ENCODE data around the gene ZCCHC14. TPM values are rescaled to one million over a fixed set of nuclear protein-coding genes. Genes with fewer than 3 reads are reported as not detected.

ZCCHC14 gene
- total RNA-seq, 2 donors from 2014 or later = 10.6 to 18.0 TPM

DNA sequence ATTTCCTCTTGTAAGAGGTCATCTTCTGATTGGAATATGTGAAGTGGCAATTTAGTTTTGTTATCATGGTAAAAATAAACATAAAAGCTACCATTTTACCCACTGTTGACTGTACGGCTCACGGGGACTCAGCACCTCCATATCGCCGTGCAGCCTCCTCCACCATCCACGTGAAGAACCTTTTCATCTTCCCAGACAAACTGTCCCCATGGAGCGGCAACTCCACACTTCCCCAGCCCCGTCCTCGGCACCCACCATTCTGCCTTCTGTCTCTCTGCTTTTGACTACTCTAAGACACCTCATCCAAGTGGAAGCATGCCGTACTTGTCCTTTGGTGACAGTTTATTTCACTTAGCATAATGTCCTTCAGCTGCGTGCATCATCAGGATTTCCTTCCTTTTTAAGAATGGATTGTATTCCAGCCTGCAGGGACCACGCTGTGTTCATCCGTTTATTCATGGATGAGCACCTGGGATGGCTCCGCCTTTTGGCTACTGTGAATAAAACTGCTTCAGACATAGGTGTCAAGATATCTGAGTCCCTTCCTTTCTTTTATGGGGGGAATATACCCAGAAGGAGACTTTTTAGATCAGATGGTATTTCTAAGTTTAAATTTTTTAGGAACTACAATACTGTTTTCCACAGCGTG is 123.6 kb downstream of the ZCCHC14 start:
- Histone ChIP-seq H3K36me3 (no peaks in the 10 kb centered on the region), H3K4me3 (no peak overlapping the region), H3K27ac (peak overlapping the region; percentile 64 to 66), H3K4me1 (peaks cover 0 to 83% of the 10 kb centered on the region in 2 donors), H3K9me3 (no peaks in the 10 kb centered on the region), H3K27me3 (no peaks in the 10 kb centered on the region)
- no peak for DNase-seq (ENCODE audit: low spot score)
- TF ChIP-seq, protein P1, sequence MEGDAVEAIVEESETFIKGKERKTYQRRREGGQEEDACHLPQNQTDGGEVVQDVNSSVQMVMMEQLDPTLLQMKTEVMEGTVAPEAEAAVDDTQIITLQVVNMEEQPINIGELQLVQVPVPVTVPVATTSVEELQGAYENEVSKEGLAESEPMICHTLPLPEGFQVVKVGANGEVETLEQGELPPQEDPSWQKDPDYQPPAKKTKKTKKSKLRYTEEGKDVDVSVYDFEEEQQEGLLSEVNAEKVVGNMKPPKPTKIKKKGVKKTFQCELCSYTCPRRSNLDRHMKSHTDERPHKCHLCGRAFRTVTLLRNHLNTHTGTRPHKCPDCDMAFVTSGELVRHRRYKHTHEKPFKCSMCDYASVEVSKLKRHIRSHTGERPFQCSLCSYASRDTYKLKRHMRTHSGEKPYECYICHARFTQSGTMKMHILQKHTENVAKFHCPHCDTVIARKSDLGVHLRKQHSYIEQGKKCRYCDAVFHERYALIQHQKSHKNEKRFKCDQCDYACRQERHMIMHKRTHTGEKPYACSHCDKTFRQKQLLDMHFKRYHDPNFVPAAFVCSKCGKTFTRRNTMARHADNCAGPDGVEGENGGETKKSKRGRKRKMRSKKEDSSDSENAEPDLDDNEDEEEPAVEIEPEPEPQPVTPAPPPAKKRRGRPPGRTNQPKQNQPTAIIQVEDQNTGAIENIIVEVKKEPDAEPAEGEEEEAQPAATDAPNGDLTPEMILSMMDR (IDR thresholded peaks at IDR 0.05) = no peak

DNA sequence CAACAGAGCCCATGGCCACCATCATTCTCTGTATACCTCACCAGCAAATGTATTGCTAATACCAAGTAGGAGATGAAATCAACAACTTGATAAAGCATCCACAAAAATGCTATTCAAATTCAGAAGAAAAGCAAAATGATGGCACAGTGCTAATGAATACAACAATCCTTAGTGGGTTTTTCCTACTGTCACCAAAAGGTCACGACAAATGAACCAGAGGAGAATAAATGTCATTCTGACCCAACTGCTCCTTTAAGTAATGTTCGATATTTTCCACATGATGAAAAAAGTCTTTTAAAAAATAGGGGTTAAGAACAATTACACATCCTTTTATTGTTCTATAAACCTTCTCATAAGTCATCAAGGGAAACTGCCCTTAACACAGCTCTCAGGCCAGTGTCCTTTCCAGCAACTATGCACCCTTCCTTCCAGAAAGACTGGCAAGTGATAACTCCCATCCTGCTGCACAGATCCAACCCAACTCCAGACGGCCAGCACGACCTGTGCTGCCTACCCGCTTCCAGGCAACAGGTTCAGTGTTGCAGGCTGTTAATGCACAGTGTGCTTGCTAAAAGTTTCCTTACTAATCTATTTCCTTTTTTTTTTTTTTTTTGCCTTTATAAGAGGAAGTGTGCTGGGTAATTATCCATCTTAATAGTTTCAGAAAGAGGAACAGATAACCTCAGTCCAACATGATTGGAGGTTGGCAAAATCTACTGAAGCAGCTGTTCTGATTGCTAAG is 124.6 kb downstream of the ZCCHC14 start:
- Histone ChIP-seq H3K27me3 (no peaks in the 10 kb centered on the region), H3K27ac (peak overlapping the region; percentile 64 to 66), H3K9me3 (no peaks in the 10 kb centered on the region), H3K4me3 (no peak overlapping the region), H3K4me1 (peaks cover 0 to 93% of the 10 kb centered on the region in 2 donors), H3K36me3 (no peaks in the 10 kb centered on the region)
- TF ChIP-seq, protein P1 (IDR thresholded peaks at IDR 0.05) = no peak
- DNase-seq (ENCODE audit: low spot score) = no peak

DNA sequence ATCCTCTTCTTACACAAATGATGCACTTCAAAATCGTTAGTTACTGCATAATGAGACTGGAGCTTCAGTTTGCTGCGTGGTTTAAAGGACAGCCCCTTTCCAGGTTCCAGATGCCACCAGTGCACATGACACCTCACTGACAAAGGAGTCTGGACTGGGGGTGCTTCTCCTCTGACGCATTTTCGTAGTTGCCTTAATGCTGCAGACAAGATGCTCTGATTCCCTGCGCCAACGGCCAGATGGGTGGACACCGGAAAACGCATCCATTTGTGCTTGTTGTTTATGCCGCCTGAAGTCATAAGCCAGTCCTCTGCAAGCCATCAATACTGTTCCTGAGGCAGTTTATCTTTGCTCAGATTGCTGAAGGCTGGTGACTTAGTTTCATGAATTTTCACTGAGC is 125.3 kb downstream of the ZCCHC14 start:
- DNase-seq (ENCODE audit: low spot score) = no peak
- Histone ChIP-seq H3K27me3 (no peaks in the 10 kb centered on the region), H3K4me1 (peaks cover 0 to 93% of the 10 kb centered on the region in 2 donors), H3K4me3 (no peak overlapping the region), H3K27ac (peak overlapping the region; percentile 64 to 66), H3K9me3 (no peaks in the 10 kb centered on the region), H3K36me3 (peaks cover under 1% of the 10 kb centered on the region)
- TF ChIP-seq, protein P1 (IDR thresholded peaks at IDR 0.05) = no peak

DNA sequence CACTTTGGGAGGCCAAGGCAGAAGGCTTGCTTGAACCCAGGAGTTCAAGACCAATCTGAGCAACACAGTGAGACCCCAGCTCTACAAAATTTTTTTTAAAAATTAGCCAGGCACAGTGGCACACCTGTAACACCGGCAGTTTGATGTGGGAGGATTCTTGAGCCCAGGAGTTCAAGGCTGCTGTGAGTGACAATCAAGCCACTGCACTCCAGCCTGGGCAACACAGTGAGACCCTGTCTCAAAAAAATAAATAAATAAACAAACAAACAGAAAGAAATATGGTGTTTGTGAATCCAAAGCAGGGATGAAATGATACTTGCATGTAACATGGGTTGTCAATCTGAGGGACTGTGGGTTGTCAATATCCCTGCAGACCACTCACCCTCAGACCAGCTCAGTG is 125.9 kb downstream of the ZCCHC14 start:
- Histone ChIP-seq H3K9me3 (no peaks in the 10 kb centered on the region), H3K27ac (peak overlapping the region in 1 of 2 donors; percentile 64), H3K4me1 (peaks cover 0 to 87% of the 10 kb centered on the region in 2 donors), H3K36me3 (peaks cover 7% of the 10 kb centered on the region), H3K27me3 (no peaks in the 10 kb centered on the region), H3K4me3 (no peak overlapping the region)
- DNase-seq (ENCODE audit: low spot score) = no peak
- TF ChIP-seq, protein P1 (IDR thresholded peaks at IDR 0.05) = no peak

DNA sequence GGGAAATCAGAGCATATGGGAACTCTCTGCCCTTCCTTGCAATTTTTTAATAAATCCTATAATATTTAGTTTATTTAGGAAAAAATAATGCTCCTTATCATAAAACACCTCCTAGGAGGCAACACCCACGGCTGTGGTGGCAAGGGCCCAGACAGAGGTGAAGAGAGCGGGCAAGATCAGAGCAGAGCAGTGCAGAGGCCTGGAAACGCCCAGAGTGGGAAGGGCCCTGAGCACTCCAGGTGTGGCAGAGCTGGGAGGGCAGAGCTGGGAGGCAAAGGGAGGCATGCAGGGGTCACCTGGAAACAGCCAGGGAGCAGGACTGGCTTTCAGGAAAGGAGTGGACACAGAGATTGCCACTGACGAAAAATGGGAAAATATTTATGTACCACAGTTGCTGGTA is 126.5 kb downstream of the ZCCHC14 start:
- no peak overlapping the region for H3K4me3 ChIP-seq
- H3K27ac ChIP-seq = no peak overlapping the region
- H3K4me1 ChIP-seq = peaks cover 0 to 80% of the 10 kb centered on the region in 2 donors
- H3K27me3 ChIP-seq = no peaks in the 10 kb centered on the region
- TF ChIP-seq, protein P1 (IDR thresholded peaks at IDR 0.05) = no peak
- DNase-seq (ENCODE audit: low spot score) = no peak
- peaks cover 13% of the 10 kb centered on the region for H3K36me3 ChIP-seq
- no peaks in the 10 kb centered on the region for H3K9me3 ChIP-seq
